Lower lobe of right lung (tissue), 2 donors: ENCODE measurements around the gene DPP6. TPM values are rescaled to one million over a fixed set of nuclear protein-coding genes. Genes with fewer than 3 reads are reported as not detected.

ENCODE experiments used
- ATAC-seq, 2 donors: fragments of 200-7000 bp; cut with Tn5 transposase; one replicate each; pipeline ENCODE4 v1.9.1; 2020 to 2022; ENCODE audit warnings: mild to moderate bottlenecking in 2 of 2, moderate library complexity in 2 of 2
- DNase-seq: peaks from one replicate; pipeline ENCODE4 v3.0.0-alpha.2; 2020
- H3K27ac ChIP-seq: fragments of 200-600 bp; one replicate; pipeline ENCODE4 v1.8.0; 2022
- H3K27me3 ChIP-seq: fragments of 200-600 bp; one replicate; pipeline ENCODE4 v1.8.0; 2022; ENCODE audit warnings: low read depth
- H3K36me3 ChIP-seq: fragments of 200-600 bp; one replicate; pipeline ENCODE4 v1.8.0; 2022; ENCODE audit warnings: mild to moderate bottlenecking
- H3K4me1 ChIP-seq: fragments of 200-600 bp; one replicate; pipeline ENCODE4 v1.8.0; 2022
- H3K4me3 ChIP-seq: fragments of 200-600 bp; one replicate; pipeline ENCODE4 v1.8.0; 2022; ENCODE audit warnings: mild to moderate bottlenecking
- H3K9me3 ChIP-seq: fragments of 200-600 bp; one replicate; pipeline ENCODE4 v1.8.0; 2022
- CTCF ChIP-seq: fragments of 200-600 bp; IDR thresholded peaks from one replicate; pipeline ENCODE4 v1.8.0; 2022; ENCODE audit warnings: antibody characterized with exemption, mild to moderate bottlenecking
- intact Hi-C: fragments of 100-400 bp; cut with DNase I; formaldehyde crosslinking; loops from one replicate; pipeline ENCODE4 v1.11.0; 2022
- total RNA-seq: library from RNA; stranded (reverse); fragmentation: NEBNext Ultra II Directional; extraction: Animal tissue kit (Norgen Biotek cat#: 25700); gene quantifications from one replicate; pipeline ENCODE4 v1.2.1, GENCODE V29; 2021
- donor health status: DM: no; HTN: yes; CAD: no; lungs with severe emphysema.

The DPP6 gene
- total RNA-seq, 1 donor from 2014 or later, result 0.71 TPM

DNA sequence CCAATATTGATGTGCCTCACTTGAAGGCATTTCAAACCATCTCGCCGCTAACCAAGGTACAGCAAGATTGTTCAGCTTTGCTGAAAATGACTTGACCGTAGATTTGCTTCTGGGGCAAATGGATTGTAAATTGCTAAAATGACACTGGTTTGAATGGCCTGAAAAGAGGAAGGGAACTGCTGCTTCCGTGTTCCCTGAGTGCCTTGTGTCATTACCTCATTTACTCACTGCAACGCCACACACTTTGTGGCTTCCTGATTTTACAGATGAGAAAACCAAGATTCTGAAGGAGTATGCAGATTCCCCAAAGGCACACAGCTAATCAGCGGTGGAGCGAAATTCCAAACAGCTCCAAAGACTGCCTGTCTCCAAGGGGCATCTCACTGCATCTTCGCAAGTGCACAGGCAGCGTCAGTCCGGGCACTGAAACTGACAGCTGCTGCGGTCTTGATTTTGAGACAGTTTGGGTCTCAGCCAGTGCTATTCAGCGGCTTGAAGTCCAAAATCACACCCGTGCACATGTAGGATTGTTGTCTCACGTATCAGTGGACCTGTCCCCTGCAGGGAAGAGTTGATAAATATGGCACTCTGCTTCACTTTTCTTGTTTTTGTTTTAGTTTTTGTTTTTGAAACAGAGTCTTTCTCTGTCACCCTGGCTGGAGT lies 290.9 kb downstream of the DPP6 start:
- Histone ChIP-seq H3K4me3 (no peak overlapping the region), H3K27ac (no peak overlapping the region), H3K36me3 (no peaks in the 10 kb centered on the region), H3K9me3 (no peaks in the 10 kb centered on the region), H3K4me1 (no peaks in the 10 kb centered on the region), H3K27me3 (no peaks in the 10 kb centered on the region)
- no peak for ATAC-seq
- no peak for TF ChIP-seq CTCF
- intact Hi-C loops, result no loop called here
- DNase-seq, result no peak

DNA sequence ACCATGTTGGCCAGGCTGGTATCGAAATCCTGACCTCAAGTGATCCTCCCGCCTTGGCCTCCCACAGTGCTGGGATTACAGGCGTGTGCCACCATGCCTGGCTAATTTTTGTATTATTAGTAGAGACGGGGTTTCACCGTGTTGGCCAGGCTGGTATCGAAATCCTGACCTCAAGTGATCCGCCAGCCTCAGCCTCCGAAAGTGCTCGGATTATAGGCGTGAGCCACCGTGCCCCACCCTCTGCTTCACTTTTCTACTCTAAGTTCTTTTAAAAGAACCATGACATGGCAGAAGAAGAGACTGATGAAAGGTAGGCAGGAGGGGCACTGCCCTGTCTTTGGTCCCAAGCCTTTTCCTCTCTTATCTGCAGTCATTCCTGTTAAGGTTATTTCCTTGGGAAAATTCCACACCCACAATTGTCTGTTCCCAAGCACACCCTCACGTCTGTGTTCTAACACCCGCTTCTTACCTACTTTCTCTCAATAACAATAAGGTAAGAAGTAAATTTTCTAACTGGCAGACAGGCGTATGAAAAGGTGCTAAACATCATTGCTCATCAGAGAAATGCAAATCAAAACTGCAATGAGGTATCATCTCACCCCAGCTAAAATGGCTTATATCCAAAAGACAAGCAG lies 291.7 kb downstream of the DPP6 start:
- H3K9me3 ChIP-seq, result no peaks in the 10 kb centered on the region
- H3K27ac ChIP-seq, result no peak overlapping the region
- no peak overlapping the region for H3K4me3 ChIP-seq
- no peak for TF ChIP-seq CTCF
- no peak for ATAC-seq
- no peaks in the 10 kb centered on the region for H3K4me1 ChIP-seq
- H3K36me3 ChIP-seq, result no peaks in the 10 kb centered on the region
- intact Hi-C loops, result no loop called here
- no peak for DNase-seq
- H3K27me3 ChIP-seq, result no peaks in the 10 kb centered on the region

GRCh38 chr7:154345093-154345492 lies 292.9 kb downstream of the DPP6 start:
- intact Hi-C loops, result no loop called here
- Histone ChIP-seq H3K4me1 (no peaks in the 10 kb centered on the region), H3K4me3 (no peak overlapping the region), H3K27me3 (no peaks in the 10 kb centered on the region), H3K27ac (no peak overlapping the region), H3K36me3 (no peaks in the 10 kb centered on the region), H3K9me3 (no peaks in the 10 kb centered on the region)
- ATAC-seq, result no peak
- no peak for DNase-seq
- no peak for TF ChIP-seq CTCF

- DNase-seq (no peak), ATAC-seq (no peak)
- intact Hi-C loops, result no loop called here
- H3K27me3 ChIP-seq, result no peaks in the 10 kb centered on the region
- H3K9me3 ChIP-seq, result no peaks in the 10 kb centered on the region
- H3K36me3 ChIP-seq, result no peaks in the 10 kb centered on the region
- no peak overlapping the region for H3K27ac ChIP-seq
- no peak for TF ChIP-seq CTCF
- H3K4me3 ChIP-seq, result no peak overlapping the region
- no peaks in the 10 kb centered on the region for H3K4me1 ChIP-seq
Measured at GRCh38 chr7:154347700-154348266, 295.6 kb downstream of the DPP6 start.

DNA sequence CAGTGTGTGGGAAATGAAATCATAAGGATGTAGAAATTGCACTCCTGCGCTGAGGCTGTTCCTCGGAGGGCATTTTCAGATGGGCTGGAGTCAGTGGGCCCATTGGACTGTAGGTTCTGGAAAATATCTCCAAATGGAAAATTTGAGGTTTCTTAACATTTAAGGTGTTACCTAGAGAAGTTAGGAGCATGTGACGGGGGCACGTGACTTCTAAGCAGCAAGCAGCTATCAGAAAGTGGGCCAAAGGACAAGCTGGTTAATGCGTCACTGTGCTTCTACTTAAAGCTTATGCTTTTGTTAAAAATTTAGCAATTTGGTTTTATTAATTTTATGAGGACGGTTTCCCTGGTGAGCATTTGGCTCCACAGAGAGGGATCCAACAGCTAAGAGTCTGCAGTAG lies 298.7 kb downstream of the DPP6 start:
- H3K4me1 ChIP-seq, result no peaks in the 10 kb centered on the region
- H3K36me3 ChIP-seq, result no peaks in the 10 kb centered on the region
- no peaks in the 10 kb centered on the region for H3K27me3 ChIP-seq
- DNase-seq (no peak), ATAC-seq (no peak)
- no peak for TF ChIP-seq CTCF
- intact Hi-C loops, result no loop called here
- H3K9me3 ChIP-seq, result no peaks in the 10 kb centered on the region
- no peak overlapping the region for H3K27ac ChIP-seq
- no peak overlapping the region for H3K4me3 ChIP-seq
